Measurements from ENCODE around the gene TACR1.

The TACR1 gene

GRCh38 chr2:75033516-75033915 is 165.8 kb downstream of the TACR1 start:
- no peak for DNase-seq
- intact Hi-C loops (cut with DNase I): no loop called here

GRCh38 chr2:75031906-75032803 is 167.2 kb downstream of the TACR1 start:
- no peak for DNase-seq
- intact Hi-C loops (cut with DNase I): no loop called here

GRCh38 chr2:75031171-75031570 is 168.1 kb downstream of the TACR1 start:
- DNase-seq: no peak
- intact Hi-C loops (cut with DNase I): no loop called here

- no peak for DNase-seq
- intact Hi-C loops (cut with DNase I): no loop called here
Measured at GRCh38 chr2:75030218-75031009, 168.9 kb downstream of the TACR1 start.

GRCh38 chr2:75027886-75028285 is 171.4 kb downstream of the TACR1 start:
- DNase-seq: no peak
- intact Hi-C loops (cut with DNase I): no loop called here

GRCh38 chr2:75025633-75026380 is 173.5 kb downstream of the TACR1 start:
- DNase-seq: no peak
- intact Hi-C loops (cut with DNase I): no loop called here

GRCh38 chr2:75025216-75025615 is 174.1 kb downstream of the TACR1 start:
- DNase-seq: no peak
- intact Hi-C loops (cut with DNase I): no loop called here

GRCh38 chr2:75023666-75024455 is 175.5 kb downstream of the TACR1 start:
- intact Hi-C loops (cut with DNase I): no loop called here
- no peak for DNase-seq

- intact Hi-C loops (cut with DNase I): no loop called here
- no peak for DNase-seq
Measured at GRCh38 chr2:75022516-75022915, 176.8 kb downstream of the TACR1 start.

GRCh38 chr2:75021672-75022071 is 177.6 kb downstream of the TACR1 start:
- no peak for DNase-seq
- intact Hi-C loops (cut with DNase I): no loop called here

- DNase-seq: no peak
- intact Hi-C loops (cut with DNase I): no loop called here
Measured at GRCh38 chr2:75020476-75020875, 178.8 kb downstream of the TACR1 start.

- intact Hi-C loops (cut with DNase I): no loop called here
- DNase-seq: no peak
Measured at GRCh38 chr2:75019790-75020189, 179.5 kb downstream of the TACR1 start.

- intact Hi-C loops (cut with DNase I): no loop called here
- peak in 3 of 42 donors; percentile 10 to 41 (median 13) for DNase-seq
Measured at GRCh38 chr2:75018162-75018561, 181.2 kb downstream of the TACR1 start.

GRCh38 chr2:75012080-75012479 is 187.2 kb downstream of the TACR1 start:
- intact Hi-C loops (cut with DNase I): no loop called here
- no peak for DNase-seq

GRCh38 chr2:75010571-75010970 is 188.7 kb downstream of the TACR1 start:
- no peak for DNase-seq
- intact Hi-C loops (cut with DNase I): no loop called here

- DNase-seq: peak in 1 of 42 donors; percentile 10
- intact Hi-C loops (cut with DNase I): no loop called here
Measured at GRCh38 chr2:75007819-75008218, 191.5 kb downstream of the TACR1 start.

- intact Hi-C loops (cut with DNase I): no loop called here
- no peak for DNase-seq
Measured at GRCh38 chr2:75007061-75007460, 192.3 kb downstream of the TACR1 start.

GRCh38 chr2:75006041-75006440 is 193.3 kb downstream of the TACR1 start:
- no peak for DNase-seq
- intact Hi-C loops (cut with DNase I): no loop called here

GRCh38 chr2:75003773-75004172 is 195.5 kb downstream of the TACR1 start:
- DNase-seq: no peak
- intact Hi-C loops (cut with DNase I): no loop called here
